ENCODE results near the gene ANKRD55. TPM values are rescaled to one million over a fixed set of nuclear protein-coding genes. Genes with fewer than 3 reads are reported as not detected.
"Not testable (repeated sequence)": the region's sequence is repeated elsewhere in the genome, so short reads cannot be mapped to it uniquely, and the experiment has no call there.

Gene ANKRD55
- total RNA-seq, 2 experiments from 2014 or later = 3.7 to 5.7 TPM

- no peaks in the 10 kb centered on the region for H3K36me3 Mint-ChIP-seq (ENCODE audit: low read depth)
- no peak overlapping the region for H3K27ac Mint-ChIP-seq
- H3K4me3 Mint-ChIP-seq = no peak overlapping the region
- H3K4me1 Mint-ChIP-seq = peaks cover 16% of the 10 kb centered on the region
- H3K9me3 Mint-ChIP-seq (ENCODE audit: low read depth) = peaks cover 2% of the 10 kb centered on the region
- CTCF ChIA-PET = interaction anchor here (0.8 to 1.9 kb wide), 2 partner anchors 65 to 269 kb away, joined by 3 to 5 read pairs; no protein-coding TSS in a partner anchor
- no peak for DNase-seq
- no peak for ATAC-seq
- intact Hi-C loops (cut with DNase I, micrococcal nuclease) = loop anchor here (10.0 kb wide), 2 partner anchors 492 to 862 kb away; partner anchors contain the start of gene SLC38A9 (in 1 of the 2)
- POLR2A ChIA-PET = no interaction called here
- H3K27me3 Mint-ChIP-seq = no peaks in the 10 kb centered on the region
These were observed 26.8 kb downstream of the ANKRD55 start for GRCh38 chr5:56206126-56206910.

DNA sequence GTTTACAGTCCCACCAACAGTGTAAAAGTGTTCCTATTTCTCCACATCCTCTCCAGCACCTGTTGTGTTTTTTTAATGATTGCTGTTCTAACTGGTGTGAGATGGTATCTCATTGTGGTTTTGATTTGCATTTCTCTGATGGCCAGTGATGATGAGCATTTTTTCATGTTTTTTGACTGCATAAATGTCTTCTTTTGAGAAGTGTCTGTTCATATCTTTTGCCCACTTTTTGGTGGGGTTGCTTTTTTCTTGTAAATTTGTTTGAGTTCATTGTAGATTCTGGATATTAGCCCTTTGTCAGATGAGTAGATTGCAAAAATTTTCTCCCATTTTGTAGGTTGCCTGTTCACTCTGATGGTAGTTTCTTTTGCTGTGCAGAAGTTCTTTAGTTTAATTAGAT, 29.2 kb downstream of the ANKRD55 start:
- H3K36me3 Mint-ChIP-seq (ENCODE audit: low read depth); ATAC-seq; H3K9me3 Mint-ChIP-seq (ENCODE audit: low read depth); H3K27me3 Mint-ChIP-seq; H3K4me3 Mint-ChIP-seq; CTCF ChIA-PET; H3K27ac Mint-ChIP-seq; POLR2A ChIA-PET; DNase-seq: not testable (repeated sequence)
- peaks cover 25% of the 10 kb centered on the region for H3K4me1 Mint-ChIP-seq
- intact Hi-C loops (cut with DNase I, micrococcal nuclease) = loop anchor here (5.0 to 10.0 kb wide), 4 partner anchors 122 to 859 kb away; partner anchors contain the start of gene SLC38A9 (in 1 of the 2)

- no peak for DNase-seq
- ChIA-PET POLR2A (no interaction called here), CTCF (interaction anchor here (0.6 to 4.9 kb wide), 8 partner anchors 12 to 1025 kb away, joined by 3 to 97 read pairs (median 3); no protein-coding TSS in a partner anchor)
- Mint-ChIP-seq H3K27ac (peak overlapping the region; percentile 55), H3K36me3 (ENCODE audit: low read depth) (no peaks in the 10 kb centered on the region), H3K4me1 (peaks cover 25% of the 10 kb centered on the region), H3K4me3 (no peak overlapping the region), H3K9me3 (ENCODE audit: low read depth) (peaks cover 2% of the 10 kb centered on the region), H3K27me3 (no peaks in the 10 kb centered on the region)
- no peak for ATAC-seq
- intact Hi-C loops (cut with DNase I, micrococcal nuclease) = loop anchor here (5.0 to 10.0 kb wide), 4 partner anchors 120 to 858 kb away; partner anchors contain the start of gene SLC38A9 (in 1 of the 2)
These were observed 30.6 kb downstream of the ANKRD55 start for GRCh38 chr5:56202483-56202882.

DNA sequence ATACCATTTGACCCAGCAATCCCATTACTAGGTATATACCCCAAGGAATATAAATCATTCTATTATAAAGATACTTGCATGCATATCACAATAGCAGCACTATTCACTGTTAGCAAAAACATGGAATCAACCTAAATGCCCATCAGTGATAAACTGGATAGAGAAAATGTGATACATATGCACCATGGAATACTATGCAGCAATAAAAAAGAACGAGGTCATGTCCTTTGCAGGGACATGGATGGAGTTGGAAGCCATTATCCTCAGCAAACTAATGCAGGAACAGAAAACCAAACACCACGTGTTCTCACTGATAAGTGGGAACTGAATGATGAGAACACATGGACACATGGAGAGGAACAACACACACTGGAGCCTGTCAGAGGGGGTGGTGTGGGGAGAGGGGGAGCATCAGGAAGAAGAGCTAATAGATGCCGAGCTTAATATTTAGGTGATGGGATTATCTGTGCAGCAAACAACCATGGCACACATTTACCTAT, 31.3 kb downstream of the ANKRD55 start:
- POLR2A ChIA-PET; ATAC-seq; H3K4me3 Mint-ChIP-seq; H3K36me3 Mint-ChIP-seq (ENCODE audit: low read depth); H3K27me3 Mint-ChIP-seq; H3K9me3 Mint-ChIP-seq (ENCODE audit: low read depth); DNase-seq; H3K27ac Mint-ChIP-seq: not testable (repeated sequence)
- intact Hi-C loops (cut with DNase I, micrococcal nuclease) = loop anchor here (1.0 to 10.0 kb wide), 9 partner anchors 120 to 857 kb away; partner anchors contain the start of gene SLC38A9 (in 2 of the 2)
- peaks cover 25% of the 10 kb centered on the region for H3K4me1 Mint-ChIP-seq
- CTCF ChIA-PET = interaction anchor here (0.6 to 4.9 kb wide), 24 partner anchors 12 to 1340 kb away, joined by 3 to 97 read pairs (median 4); partner anchors contain the start of gene IL6ST

GRCh38 chr5:56200971-56201666, 32.0 kb downstream of the ANKRD55 start:
- H3K36me3 Mint-ChIP-seq (ENCODE audit: low read depth) = no peaks in the 10 kb centered on the region
- H3K9me3 Mint-ChIP-seq (ENCODE audit: low read depth) = peaks cover 2% of the 10 kb centered on the region
- H3K4me3 Mint-ChIP-seq = no peak overlapping the region
- intact Hi-C loops (cut with DNase I, micrococcal nuclease) = loop anchor here (1.0 to 10.0 kb wide), 9 partner anchors 119 to 856 kb away; partner anchors contain the start of gene SLC38A9 (in 2 of the 2)
- peaks cover 25% of the 10 kb centered on the region for H3K4me1 Mint-ChIP-seq
- POLR2A ChIA-PET = interaction anchor here (0.7 kb wide), 1 partner anchor 223 kb away, joined by 15 read pairs; no protein-coding TSS in a partner anchor
- DNase-seq (peak; percentile 78), ATAC-seq (peak; percentile 99)
- CTCF ChIA-PET = interaction anchor here (0.6 to 4.9 kb wide), 40 partner anchors 10 to 1340 kb away, joined by 3 to 97 read pairs (median 4); partner anchors contain the start of gene IL6ST
- no peaks in the 10 kb centered on the region for H3K27me3 Mint-ChIP-seq
- peak overlapping the region; percentile 44 for H3K27ac Mint-ChIP-seq

- POLR2A ChIA-PET = no interaction called here
- CTCF ChIA-PET = interaction anchor here (0.5 to 1.5 kb wide), 2 partner anchors 208 to 258 kb away, joined by 3 to 4 read pairs; no protein-coding TSS in a partner anchor
- Mint-ChIP-seq H3K27ac (no peak overlapping the region), H3K27me3 (no peaks in the 10 kb centered on the region), H3K4me3 (no peak overlapping the region), H3K36me3 (ENCODE audit: low read depth) (peaks cover 2% of the 10 kb centered on the region), H3K4me1 (peaks cover 16% of the 10 kb centered on the region), H3K9me3 (ENCODE audit: low read depth) (no peaks in the 10 kb centered on the region)
- DNase-seq (no peak), ATAC-seq (no peak)
- intact Hi-C loops (cut with DNase I, micrococcal nuclease) = no loop called here
These were observed 38.1 kb downstream of the ANKRD55 start for GRCh38 chr5:56195016-56195415.

- CTCF ChIA-PET = interaction anchor here (1.2 to 1.7 kb wide), 2 partner anchors 8 to 212 kb away, joined by 3 to 7 read pairs; no protein-coding TSS in a partner anchor
- Mint-ChIP-seq H3K36me3 (ENCODE audit: low read depth) (peaks cover 2% of the 10 kb centered on the region), H3K27me3 (no peaks in the 10 kb centered on the region), H3K9me3 (ENCODE audit: low read depth) (peaks cover 2% of the 10 kb centered on the region), H3K27ac (no peak overlapping the region), H3K4me1 (peaks cover 16% of the 10 kb centered on the region), H3K4me3 (no peak overlapping the region)
- DNase-seq (no peak), ATAC-seq (no peak)
- intact Hi-C loops (cut with DNase I, micrococcal nuclease) = no loop called here
- POLR2A ChIA-PET = no interaction called here
These were observed 40.9 kb downstream of the ANKRD55 start for GRCh38 chr5:56192246-56192645.

- Mint-ChIP-seq H3K9me3 (ENCODE audit: low read depth) (peaks cover 2% of the 10 kb centered on the region), H3K4me1 (peaks cover 16% of the 10 kb centered on the region), H3K4me3 (no peak overlapping the region), H3K36me3 (ENCODE audit: low read depth) (peaks cover 2% of the 10 kb centered on the region), H3K27ac (no peak overlapping the region), H3K27me3 (no peaks in the 10 kb centered on the region)
- no peak for ATAC-seq
- POLR2A ChIA-PET = no interaction called here
- CTCF ChIA-PET = interaction anchor here (1.7 kb wide), 1 partner anchor 9 kb away, joined by 7 read pairs; no protein-coding TSS in a partner anchor
- no peak for DNase-seq
- intact Hi-C loops (cut with DNase I, micrococcal nuclease) = no loop called here
These were observed 41.5 kb downstream of the ANKRD55 start for GRCh38 chr5:56191656-56192055.

DNA sequence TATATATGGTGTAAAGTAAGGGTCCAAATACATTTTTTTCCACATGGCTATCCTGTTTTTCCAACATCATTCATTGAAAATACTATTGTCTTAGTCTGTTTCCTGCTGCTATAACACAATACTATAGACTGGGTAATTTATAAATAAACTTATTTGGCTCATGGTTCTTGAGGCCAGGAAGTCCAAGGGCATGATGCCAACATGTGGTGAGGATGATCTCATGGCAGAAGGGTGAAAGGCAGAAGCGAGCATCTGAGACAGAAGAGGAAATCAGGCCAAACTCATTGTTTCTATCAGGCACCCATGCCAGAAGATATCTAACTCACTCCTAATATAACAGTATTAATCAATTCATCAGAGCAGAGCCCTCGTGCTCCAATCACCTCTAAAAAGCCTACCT, 42.6 kb downstream of the ANKRD55 start:
- ATAC-seq = peak; percentile 42
- Mint-ChIP-seq H3K4me1 (peaks cover 16% of the 10 kb centered on the region), H3K27me3 (no peaks in the 10 kb centered on the region), H3K9me3 (ENCODE audit: low read depth) (peaks cover 2% of the 10 kb centered on the region), H3K27ac (no peak overlapping the region), H3K36me3 (ENCODE audit: low read depth) (peaks cover 2% of the 10 kb centered on the region), H3K4me3 (no peak overlapping the region)
- ChIA-PET POLR2A (interaction anchor here (0.8 kb wide), 1 partner anchor 1808 kb away, joined by 5 read pairs; no protein-coding TSS in a partner anchor), CTCF (interaction anchor here (0.6 to 1.7 kb wide), 2 partner anchors 10 to 12 kb away, joined by 3 to 7 read pairs; no protein-coding TSS in a partner anchor)
- DNase-seq = peak; percentile 43
- intact Hi-C loops (cut with DNase I, micrococcal nuclease) = no loop called here

- ChIA-PET POLR2A (no interaction called here), CTCF (no interaction called here)
- no peaks in the 10 kb centered on the region for H3K27me3 Mint-ChIP-seq
- ATAC-seq = no peak
- H3K36me3 Mint-ChIP-seq (ENCODE audit: low read depth) = peaks cover 2% of the 10 kb centered on the region
- intact Hi-C loops (cut with DNase I, micrococcal nuclease) = no loop called here
- peaks cover 2% of the 10 kb centered on the region for H3K9me3 Mint-ChIP-seq (ENCODE audit: low read depth)
- H3K4me3 Mint-ChIP-seq = no peak overlapping the region
- peaks cover 14% of the 10 kb centered on the region for H3K4me1 Mint-ChIP-seq
- no peak for DNase-seq
- H3K27ac Mint-ChIP-seq = no peak overlapping the region
These were observed 47.3 kb downstream of the ANKRD55 start for GRCh38 chr5:56185768-56186311.

DNA sequence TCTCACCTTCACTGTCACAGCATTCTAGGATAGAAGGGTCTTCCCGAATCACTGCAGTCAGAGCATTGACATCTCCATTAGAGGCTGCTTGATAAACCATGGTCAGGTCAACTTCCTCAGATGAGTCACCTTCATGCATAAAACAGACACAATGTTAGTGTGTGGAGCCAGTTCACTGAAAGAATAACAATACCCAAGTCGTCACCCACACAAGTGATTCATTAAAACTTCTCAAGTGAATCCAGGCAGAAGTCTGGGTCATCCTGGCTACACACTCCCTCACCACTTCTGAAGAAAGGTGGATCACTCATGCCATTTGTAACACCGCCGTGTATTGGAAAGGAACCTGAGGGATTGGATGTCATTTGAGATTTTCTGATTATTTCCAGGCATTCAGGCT, 49.6 kb downstream of the ANKRD55 start:
- peak; percentile 73 for ATAC-seq
- Mint-ChIP-seq H3K4me1 (peaks cover 6% of the 10 kb centered on the region), H3K36me3 (ENCODE audit: low read depth) (no peaks in the 10 kb centered on the region), H3K27ac (no peak overlapping the region), H3K27me3 (no peaks in the 10 kb centered on the region), H3K4me3 (no peak overlapping the region), H3K9me3 (ENCODE audit: low read depth) (no peaks in the 10 kb centered on the region)
- no peak for DNase-seq
- intact Hi-C loops (cut with DNase I, micrococcal nuclease) = no loop called here
- ChIA-PET CTCF (interaction anchor here (1.2 kb wide), 1 partner anchor 18 kb away, joined by 3 read pairs; no protein-coding TSS in a partner anchor), POLR2A (no interaction called here)

All from activated CD4-positive, alpha-beta T cell treated with anti-CD3 and anti-CD28 coated beads for 36 hours (primary cell).